Middle frontal gyrus (tissue), 1 donor: ENCODE measurements around the gene GLYATL2.

Experiments
- DNase-seq: peaks from one replicate; pipeline ENCODE4 v3.0.0-alpha.2; 2015; ENCODE audit warnings: low spot score; ENCODE audit errors: extremely low spot score

Gene GLYATL2

GRCh38 chr11:58801302-58801701 is 43.2 kb downstream of the GLYATL2 start:
- DNase-seq: no peak

- DNase-seq: no peak
These were observed 48.2 kb downstream of the GLYATL2 start for GRCh38 chr11:58796333-58796732.

DNA sequence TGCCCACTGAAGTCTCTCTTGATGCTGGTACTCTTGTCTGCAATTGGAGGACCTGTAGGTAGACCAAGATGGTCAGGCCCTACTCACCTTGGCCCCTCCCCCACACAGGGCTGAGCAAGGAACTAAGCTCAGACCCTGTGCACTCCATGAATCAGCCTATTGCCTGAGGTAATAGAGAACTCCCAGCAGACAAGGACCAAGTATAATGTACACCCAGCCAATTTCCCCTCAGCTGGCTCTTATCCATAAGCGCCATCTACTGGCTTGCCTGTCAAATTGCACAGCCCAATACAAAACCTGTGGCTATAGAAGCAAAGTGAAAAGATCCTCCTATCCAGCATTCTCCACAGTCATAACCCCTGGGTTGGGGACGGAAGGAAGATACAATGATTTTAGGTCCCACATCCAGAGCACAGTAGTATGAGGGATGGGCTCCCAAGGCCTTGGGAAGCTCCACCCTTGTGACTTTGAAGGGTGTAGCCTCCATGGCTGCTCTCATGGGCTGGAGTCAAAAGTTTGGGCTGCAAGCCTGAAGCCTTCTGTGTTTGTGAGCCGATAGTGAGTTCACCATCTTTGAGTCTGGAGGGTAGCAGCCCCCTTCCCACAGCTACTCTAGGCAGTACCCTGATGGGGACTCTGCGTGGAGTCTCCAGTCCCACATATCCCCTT is 56.0 kb downstream of the GLYATL2 start:
- DNase-seq: no peak

DNA sequence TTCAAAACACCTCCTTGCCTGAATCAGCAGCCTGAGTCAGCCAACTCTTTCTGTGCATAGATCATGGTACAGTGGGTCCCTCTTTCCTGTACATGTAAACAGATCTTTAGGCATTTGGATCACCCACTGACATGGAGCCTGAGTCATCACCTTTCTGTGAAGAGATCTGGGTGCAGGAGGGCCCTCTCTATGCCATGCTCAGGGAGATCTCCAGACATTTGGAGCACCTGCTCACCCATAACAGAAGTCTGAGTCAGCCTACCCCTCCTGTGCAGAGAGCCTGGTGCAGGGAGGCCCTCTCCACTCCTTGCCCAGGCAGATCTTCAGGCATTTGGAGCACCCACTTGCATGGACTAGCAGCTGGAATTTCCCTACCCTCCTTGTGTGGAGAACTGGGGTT is 56.6 kb downstream of the GLYATL2 start:
- DNase-seq: no peak

- no peak for DNase-seq
These were observed 57.8 kb downstream of the GLYATL2 start for GRCh38 chr11:58786693-58787092.

DNA sequence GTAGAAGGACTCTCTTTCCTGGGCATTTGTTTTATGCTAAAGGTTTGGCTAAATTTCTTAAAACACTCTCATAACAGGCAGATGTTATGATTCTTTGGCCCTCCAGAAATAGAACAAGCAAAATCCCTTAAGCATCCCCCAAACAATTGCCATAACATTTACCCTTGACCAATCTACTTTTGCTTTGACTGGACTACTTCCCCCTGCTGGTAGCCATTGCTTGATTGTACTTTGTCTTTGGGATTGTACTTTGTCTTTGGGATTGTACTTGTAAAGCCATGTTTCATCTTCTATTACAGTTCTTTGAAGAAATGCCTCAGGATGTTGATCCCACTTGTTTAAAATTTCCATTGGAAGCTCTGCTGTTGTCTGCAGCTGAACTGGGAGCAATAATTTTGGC is 59.5 kb downstream of the GLYATL2 start:
- DNase-seq: no peak
